NCI-H1417 (cell line): ENCODE measurements around the gene UBE2E1.

Source experiments
- DNase-seq, 3 experiments: peaks; one replicate each; lab custom pipeline; 2025; lab: John Stamatoyannopoulos, UW

The UBE2E1 gene

DNA sequence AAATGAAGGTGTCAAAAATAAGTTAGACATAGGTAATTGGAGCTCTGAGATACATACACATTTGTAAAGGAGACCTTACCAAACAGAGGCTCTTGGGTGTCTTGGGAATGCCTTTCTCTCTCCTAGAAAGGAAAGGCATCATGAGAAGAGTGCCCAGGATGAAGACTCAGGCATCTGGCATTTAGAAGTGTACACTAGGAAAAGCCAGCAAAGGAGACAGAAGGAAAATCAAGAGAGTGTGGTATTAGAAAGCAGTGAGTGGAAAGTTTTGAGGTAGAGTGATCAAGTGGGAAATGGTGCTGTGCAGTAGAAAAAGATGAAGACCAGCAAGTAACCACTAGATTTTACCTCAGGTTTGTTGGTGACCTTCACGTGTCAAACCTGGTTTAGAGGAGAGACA, 16.1 kb downstream of the UBE2E1 start:
- no peak for DNase-seq

DNA sequence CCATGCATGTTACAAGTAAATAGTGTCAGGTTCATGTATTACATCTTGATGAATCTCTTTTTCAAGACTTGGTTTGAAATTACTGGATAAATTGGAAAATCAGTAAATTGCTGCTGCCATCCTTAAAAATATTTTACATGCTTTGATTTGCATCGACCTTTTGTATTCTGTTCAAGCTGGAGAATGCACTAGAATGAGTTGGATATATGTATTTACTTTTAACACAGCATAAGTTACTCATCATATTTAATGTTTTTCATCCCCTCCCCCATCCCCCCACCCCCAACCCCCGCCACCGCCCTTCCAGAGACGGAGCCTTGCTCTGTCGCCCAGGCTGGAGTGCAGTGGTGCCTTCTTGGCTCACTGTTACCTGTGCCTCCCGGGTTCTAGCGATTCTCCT, 16.8 kb downstream of the UBE2E1 start:
- DNase-seq, result no peak

DNA sequence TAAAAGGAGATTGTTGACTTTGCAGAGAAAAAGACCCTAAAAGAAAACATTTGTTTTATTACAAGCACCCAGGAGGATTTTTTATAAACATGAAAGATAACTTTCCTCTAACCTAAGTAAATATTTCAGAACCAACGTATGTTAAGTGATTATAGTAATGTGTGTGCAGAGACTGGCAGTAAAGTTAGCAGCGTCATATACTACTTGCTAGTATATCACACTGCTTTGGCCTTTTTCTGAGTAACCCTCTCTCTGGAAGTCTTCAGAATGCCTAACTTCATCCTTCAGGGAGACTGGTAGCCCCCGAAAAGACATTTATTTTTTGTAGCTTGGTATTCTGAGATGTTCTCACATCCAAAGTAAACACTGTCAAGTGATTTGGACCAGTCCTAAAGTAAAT, 17.9 kb downstream of the UBE2E1 start:
- DNase-seq, result no peak

DNA sequence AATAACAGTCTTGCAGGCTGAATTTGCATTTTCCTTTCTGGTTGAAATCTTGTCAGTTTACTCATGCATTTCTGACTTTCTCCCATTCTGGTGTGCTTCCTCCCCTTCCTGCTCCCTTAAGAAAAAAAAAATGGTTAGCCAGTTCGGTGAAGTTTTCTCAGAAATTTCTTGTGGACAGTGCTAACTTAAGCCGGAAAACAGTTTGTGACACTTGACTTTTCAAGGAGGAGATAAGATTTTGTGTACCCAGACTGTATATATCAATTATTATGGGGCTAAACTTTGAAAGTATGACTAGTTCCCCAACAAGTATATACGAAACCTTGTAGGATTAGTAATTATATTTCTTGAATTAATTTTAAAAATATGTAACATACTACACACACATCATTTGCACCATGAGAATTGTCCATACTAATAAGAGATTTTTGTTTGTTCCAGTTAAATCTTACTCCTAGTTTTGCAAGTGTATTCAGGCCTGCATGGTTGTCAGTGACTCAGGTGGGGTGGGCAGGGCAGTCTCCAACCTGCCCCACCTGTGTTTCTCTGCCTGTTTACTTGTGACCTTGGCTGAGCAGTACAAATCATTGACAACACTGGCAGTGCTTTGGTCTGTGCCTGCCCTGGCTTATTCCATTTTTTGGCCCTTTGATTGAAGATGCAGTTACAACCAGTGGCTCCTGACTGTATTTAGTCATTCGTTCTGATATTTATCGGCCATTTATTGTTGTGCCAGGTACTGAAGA, 19.1 kb downstream of the UBE2E1 start:
- no peak for DNase-seq

DNA sequence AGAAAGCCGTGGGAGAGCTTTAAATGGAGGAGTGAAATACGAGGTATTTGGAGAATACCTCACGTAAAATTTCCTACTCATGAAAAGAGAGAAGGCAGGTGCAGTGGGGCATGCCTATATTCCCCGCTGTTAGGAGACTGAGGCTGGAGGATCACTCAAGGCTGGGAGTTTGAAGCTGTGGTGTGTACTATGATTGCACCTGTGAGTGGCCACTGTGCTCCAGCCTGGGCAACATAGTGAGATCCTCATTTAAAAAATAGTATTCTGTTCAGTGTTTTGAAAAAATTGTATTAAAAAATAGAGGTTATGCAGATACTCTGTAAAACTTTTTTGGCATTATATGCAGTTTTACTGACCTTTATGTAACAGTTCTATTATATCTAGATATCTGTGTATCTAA, 20.0 kb downstream of the UBE2E1 start:
- no peak for DNase-seq

DNA sequence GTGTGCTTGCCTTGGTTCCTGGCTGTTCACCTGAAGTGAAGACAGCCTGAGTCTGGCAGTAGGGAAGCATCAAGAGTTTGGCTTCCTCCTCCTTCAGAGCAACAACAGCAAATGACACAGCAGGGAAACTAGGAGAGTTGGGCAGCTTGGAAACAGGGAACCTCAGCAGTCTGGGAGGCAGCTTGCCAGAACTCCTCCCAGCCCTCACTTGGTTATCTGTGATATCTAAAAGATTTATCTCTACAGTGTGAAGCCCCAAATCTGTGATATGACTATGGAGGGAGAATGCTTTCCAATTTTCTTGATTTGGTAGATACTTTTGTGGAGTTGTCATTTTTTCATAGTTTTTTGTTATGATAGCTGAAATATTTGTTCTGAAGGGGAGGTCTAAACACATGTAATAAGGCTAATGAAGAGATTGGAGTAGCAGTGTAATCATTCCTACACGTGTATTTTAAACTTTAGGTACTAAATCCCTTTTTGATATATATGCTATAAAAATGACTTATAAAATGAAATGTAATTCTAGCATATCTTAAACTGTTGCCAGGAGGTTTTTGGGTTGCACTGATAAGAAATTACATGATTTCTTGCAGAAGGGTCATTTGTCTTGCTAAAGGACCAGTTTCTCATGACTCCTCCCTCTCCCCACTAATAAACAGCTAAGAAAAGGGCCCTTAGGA, 20.8 kb downstream of the UBE2E1 start:
- DNase-seq, result peak in 1 of 3 experiments; percentile 1

DNA sequence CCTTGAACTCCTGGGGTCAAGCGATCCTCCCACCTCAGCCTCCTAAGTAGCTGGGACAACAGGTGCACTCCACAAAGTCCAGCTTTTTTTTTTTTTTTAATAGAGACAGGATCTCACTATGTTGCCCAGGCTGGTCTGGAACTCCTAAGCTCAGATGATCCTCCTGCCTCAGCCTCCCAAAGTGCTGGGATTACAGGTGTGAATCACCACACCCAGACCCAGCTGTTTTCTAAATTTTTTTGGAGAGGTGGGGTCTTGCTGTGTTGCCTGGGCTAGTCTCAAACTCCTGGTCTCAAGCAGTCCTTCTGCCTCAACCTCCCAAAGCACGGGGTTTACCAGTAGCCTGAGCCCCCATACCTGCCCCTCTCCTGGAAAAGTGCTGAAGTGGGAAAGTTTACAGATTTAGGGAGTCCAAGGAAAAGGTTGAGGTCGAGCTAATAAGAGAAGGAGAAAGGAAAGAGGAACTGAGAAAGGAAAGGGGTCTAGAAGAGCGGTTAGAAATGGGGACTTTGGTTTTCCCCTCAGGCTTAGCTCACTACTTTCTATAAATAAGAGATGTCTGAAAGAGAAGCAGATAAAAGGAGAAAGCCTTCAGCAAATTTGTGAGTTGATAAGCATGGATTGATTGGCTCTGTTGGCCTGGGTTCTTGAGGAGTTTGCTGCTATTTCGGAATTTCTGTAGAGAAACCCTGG, 23.6 kb downstream of the UBE2E1 start:
- no peak for DNase-seq

DNA sequence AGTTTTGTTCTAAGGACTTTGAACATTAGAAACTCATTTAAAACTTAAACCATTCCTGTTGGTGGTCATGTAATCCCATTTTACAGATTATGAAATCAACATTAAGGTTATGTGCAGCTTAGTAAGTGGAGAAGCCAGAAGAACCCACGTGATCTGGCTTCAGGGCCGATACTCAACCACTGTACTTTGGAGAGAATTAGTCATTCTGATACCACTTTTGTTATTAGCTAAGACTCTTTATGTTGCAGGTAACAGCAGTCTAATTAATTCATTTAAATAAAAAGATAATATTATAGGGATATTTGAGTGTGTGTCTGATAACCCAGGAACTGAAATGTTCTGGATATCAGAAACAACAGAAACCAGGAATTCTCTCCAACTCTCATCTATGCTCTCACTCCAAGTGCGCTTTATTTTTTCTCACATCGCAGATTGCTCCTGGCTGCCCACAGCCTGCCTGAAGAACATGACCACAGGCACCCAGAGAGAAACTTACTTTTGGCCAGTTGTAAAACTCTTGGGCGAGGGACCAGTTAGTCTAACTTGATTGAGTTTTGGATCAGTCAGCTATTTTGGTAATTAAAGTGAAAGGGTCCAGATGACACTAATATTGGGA, 25.2 kb downstream of the UBE2E1 start:
- no peak for DNase-seq

DNA sequence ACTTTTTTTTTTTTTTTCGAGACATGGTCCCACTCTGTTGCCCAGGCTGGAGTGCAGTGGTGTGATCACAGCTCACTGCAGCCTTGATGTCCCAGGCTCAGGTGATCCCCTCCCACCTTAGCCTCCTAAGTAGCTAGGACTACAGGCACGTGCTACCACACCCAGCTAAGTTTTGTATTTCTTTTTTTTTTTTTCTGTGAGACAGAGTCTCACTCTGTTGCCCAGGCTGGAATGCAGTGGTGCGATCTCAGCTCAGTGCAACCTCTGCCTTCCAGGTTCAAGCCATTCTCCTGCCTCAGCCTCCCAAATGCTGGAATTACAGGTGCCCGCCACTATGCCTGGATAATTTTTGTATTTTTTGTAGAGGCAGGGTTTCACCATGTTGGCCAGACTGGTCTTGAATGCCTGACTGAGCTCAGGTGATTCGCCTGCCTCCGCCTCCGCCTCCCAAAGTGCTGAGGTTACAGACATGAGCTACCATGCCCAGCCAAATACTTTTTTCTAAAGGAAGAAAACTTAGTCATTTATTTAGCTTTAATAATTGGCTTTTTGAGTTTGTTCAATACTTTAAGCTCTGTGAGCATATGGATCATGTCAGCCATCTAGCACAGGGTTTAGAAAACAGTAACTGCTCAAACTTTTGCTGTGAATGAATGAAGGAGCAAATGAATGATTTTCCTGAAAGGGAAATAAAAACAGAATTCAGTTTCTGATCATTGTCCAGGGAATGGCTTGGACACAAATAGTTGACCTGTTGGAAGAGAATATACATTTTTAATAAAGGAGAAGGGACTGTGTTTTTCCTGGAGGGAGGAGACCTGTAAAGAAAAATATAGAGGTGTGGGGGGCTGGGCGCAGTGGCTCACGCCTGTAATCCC, 26.0 kb downstream of the UBE2E1 start:
- DNase-seq, result no peak

DNA sequence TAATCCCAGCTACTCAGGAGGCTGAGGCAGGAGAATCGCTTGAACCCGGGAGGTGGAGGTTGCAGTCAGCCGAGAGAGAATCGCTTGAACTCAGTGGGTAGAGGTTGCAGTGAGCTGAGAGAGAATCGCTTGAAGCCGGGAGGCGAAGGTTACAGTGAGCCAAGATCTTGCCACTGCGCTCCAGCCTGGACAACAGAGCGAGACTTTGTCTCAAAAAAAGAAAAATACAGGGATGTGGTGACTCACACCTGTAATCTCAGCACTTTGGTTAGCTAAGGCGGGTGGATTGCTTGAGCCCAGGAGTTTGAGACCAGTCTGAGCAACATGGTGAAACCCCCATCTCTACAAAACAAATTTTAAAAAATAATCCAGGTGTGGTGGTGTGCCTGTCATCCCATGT, 26.8 kb downstream of the UBE2E1 start:
- no peak for DNase-seq

DNA sequence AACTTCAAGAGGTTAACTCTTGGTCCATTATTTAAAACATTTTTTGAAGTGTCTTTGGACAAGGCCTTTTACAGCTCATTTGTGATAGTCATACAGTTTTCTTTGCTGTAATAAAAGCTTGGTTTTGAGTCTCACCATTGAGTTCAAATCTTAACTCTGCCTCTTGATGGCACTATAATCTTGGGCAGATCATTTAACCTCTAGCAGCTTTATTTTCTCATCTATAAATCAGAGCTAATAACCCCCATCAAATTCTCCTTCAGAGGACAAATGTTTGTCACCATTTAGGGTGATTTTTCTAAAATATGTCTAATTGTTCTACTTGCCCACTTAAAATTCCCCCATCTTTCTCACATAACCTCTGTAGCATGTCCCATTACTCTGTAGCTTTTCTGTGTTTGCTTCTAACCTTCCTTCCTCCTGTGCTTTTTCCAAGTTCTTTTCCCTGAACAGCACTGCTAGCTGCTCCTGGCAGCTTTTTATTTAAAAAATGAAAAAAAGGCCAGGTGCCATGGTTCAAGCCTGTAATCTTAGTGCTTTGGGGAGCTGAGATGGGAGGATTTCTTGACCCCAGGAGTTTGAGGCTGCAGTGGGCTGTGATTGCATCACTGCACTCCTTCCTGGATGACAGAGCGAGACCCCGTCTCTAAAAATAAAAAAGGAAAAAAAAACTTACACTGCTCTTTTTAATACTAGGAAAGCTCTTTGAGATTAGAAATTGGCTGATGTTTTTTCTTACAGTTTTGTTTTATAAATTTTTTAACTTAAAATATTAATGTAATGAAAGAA, 28.5 kb downstream of the UBE2E1 start:
- peak in 1 of 3 experiments; percentile 4 for DNase-seq

DNA sequence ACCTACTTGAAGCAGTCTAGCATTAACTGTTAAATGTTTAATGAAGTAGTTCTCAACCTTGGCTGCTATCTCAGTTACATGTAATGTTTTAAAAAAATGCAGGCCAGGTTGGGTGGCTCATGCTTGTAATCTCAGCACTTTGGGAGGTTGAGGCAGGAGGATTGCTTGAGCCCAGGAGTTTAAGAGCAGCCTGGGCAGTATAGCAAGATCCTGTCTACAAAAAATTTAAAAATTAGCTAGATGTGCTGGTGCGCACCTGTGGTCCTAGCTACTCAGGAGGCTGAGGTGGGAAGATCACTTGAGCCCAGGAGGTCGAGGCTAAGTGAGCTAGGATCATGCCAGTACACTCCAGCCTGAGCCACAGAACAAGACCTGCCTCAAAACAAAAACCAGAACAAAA, 29.3 kb downstream of the UBE2E1 start:
- DNase-seq, result no peak

DNA sequence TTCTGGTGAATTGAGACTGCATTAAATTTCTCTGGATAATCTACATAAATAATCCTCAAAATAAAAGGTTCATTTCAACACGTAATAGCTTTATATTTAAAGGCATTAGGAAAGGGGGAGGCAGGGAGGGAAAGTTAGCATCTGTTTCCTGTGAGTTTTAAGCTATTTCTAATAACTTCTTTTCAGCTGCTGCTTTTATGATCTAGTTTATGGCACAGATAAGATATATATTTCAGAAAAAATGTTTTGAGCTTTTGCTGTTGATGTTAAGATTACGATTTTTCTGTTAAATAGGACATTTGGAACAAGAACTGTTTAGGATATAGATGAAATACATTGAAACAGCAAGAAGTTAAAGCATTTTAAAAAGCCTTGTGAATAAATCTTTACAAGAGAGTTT, 30.0 kb downstream of the UBE2E1 start:
- DNase-seq, result no peak

DNA sequence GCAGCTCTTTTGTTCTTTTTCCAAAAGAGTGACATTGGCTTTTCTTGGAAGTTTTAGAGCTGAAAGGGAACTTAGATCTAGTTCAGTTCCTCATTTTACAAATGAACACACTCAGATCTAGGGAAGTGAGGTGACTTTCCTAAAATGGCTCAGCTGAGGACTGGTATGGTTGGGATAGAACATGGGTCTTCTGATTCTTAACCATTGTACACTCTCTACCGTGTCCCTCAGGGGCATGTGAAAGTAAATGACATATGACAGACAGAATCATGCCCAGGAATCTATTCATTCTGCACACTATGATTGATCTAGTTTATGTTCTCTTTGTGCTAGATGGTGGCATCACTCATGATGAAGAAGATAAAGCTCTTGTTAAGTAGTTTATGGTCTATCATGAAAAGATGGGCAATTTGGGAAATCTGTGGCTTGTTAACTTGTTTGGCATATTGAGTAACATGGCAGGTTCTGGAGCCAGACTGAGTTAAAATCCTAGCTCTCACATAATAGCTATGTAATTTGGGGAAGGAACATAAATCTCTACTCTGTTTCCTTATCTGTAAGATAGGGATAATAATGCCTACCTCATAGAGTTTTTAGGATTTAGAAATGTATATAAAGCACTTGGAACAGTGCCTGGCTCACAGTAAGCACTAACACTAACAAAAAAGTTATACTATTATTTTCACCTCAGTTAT, 30.9 kb downstream of the UBE2E1 start:
- DNase-seq, result no peak

DNA sequence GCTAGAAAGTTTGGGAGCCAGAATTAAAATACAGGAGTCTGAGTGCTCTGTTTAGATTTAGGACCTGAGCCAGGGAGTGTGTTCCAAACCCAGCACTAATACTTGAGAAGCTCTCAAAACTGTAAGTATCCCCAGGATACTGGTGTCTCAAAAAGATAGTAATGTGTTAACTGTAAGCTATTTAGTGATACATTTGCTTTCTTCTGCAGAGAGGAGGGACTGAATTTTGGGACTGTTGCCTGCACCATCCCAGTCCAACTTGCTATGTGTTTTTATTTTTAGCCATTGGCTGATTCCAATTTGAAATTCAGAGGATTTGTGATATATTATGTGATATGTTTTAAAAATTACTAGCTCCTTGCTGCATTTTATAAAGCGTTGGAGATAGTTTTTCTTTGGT, 31.5 kb downstream of the UBE2E1 start:
- DNase-seq, result no peak

DNA sequence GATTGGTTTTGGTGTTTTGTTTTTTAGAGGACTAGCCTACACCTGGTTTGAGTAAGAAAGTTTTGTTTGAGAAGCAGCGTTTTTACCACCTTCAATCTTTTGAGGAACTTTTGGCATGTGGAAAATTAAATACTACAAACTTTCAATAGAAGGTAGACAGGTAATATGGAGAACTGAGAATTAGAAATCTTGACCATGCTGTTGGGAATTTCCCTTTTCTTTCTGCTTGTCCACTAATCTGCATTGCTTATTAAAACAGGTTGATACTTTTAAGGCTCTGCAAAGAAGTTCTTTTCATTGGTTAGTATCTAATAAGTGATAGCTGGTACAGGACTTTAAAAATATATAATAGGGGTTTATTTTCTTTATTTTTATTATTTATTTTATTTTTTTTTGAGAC, 31.9 kb downstream of the UBE2E1 start:
- DNase-seq, result no peak

DNA sequence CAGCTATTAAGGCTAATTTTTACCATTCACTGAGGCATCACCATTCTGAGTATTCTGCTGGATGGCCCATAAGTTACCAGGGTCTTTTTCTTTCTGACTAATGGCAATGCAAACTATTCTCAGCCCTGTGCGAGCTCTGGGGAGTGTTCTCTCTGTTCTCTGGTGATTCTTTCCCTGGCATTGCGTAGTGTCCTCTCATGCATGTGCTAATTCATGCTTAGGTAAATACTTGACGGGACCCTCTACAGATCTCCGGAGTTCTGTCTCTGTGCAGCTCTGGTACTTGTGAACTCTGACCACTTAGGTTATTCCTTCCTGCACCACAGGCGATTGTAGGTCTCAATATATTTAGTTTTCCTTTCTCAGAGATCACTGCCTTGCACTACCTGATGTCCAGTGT, 34.8 kb downstream of the UBE2E1 start:
- DNase-seq, result peak in 2 of 3 experiments; percentile 31 to 39

DNA sequence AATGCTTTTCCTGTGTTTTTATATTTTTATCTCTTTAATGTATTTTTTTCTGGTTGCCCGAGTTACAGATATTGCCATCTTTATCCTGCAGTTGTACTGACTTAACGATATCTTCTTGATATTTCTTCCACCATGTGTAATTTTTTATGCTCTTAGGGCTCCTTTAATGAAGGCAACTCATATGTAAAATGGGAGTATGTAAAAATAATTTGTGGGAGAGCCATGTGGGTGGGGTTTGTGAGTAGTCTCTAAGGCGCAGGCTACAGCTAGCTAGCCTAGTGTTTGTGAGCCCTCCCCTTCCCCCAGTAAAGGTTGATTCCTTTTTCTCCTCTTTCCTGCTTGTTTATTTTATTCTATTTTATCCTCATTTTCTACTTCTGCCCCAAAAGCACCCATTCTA, 38.1 kb downstream of the UBE2E1 start:
- no peak for DNase-seq

DNA sequence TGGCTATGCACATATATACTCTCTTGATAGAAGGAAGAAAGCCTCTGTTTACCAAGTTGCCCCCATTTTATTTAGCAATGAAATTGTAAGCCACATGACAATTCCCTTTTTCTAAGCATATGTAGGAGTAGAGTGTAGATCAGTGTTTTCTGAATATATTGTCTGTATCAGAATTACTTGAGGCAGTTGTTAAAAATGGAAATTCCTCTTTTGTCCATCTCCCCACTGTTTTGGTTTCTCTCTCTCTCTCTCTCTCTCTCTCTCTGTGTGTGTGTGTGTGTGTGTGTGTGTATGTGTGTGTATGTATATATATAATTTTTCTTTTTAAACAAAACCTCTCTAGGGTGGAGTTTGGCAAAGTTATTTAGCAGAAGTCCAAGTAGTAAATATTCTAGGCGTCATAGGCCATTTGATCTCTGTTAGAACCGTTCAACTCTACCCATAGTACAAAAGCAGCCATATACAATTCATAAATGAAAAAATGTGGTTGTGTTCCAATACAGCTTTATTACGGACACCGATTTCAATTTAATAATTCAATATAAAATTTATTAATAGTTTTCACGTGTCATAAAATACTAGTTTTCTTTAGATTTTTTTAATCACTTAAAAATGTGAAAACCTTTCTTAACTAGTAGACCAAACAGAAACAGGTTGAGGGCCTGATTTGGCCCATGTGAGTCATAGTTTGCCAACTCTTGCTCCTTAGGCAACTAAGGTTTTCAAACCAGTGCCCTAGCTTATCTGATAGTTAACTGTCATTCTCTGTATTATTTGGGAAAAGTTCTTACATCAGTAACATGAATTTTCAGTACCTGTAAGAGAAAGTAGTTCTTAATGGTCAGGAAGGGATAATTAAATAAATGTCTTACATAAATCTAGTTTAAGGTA, 39.8 kb downstream of the UBE2E1 start:
- no peak for DNase-seq
